ENCODE results near the gene DHRS7. TPM values are rescaled to one million over a fixed set of nuclear protein-coding genes. Genes with fewer than 3 reads are reported as not detected.

The DHRS7 gene
- total and polyA plus RNA-seq, 2 of the 8 experiments (the other 6 are each of a cell fraction or from before 2014, with no cell fraction given) = 10.8 to 27.5 TPM

DNA sequence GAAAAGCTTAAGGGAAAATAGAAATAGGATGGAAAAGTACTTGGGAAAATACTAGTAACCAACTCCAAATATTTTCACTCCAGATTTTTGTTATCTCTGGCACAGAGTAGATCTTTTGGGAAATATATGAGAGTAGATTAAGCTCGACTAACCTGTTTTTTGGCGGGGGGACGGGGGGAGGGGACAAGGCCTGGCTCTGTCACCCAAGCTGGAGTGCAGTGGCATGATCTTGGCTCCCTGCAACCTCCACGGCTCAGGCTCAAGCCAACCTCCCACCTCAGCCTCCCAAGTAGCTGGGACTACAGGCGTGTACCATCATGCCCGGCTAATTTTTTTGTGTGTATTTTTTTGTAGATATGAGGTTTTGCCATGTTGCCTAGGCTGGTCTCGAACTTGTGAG is 4.8 kb downstream of the DHRS7 start:
- FAIRE-seq (no peak), DNase-seq (ENCODE audit: low read depth in 1 of 2, low spot score in 2 of 2) (no peak)
- Histone ChIP-seq H4K20me1 (replicated peaks in 1 of 2; ENCODE audit: control insufficient read depth in 1 of 2, insufficient read depth in 2 of 2, low read length in 2 of 2) (peaks cover 0 to 3% of the 10 kb centered on the region in 2 experiments), H2BK120ac (replicated peaks; ENCODE audit: low read depth, low read length) (no peak overlapping the region), H2BK12ac (ENCODE audit: low read depth, low read length) (no peak overlapping the region), H3K14ac (ENCODE audit: insufficient read length) (no peak overlapping the region), H3K27ac (ENCODE audit: low read depth, low read length) (no peak overlapping the region), H3K36me3 (ENCODE audit: control insufficient read depth in 2 of 4, insufficient read depth in 4 of 4, low read length in 3 of 4) (no peaks in the 10 kb centered on the region), H3K4me1 (replicated peaks in 1 of 4; ENCODE audit: control insufficient read depth in 3 of 4, insufficient read depth in 4 of 4, low read length in 3 of 4) (peaks cover 3 to 13% (median 4%) of the 10 kb centered on the region in 4 experiments; a peak in 3 of 7 replicates), H2BK15ac (ENCODE audit: low read length) (no peak overlapping the region), H3K79me2 (ENCODE audit: control insufficient read depth in 1 of 2, insufficient read depth in 2 of 2, low read length in 2 of 2) (no peaks in the 10 kb centered on the region), H4K91ac (replicated peaks; ENCODE audit: insufficient read length, low read length) (no peak overlapping the region), H3K23ac (ENCODE audit: insufficient read length) (no peak overlapping the region), H3K4ac (replicated peaks; ENCODE audit: insufficient read length, low read depth, low read length) (no peak overlapping the region), H3K27me3 (replicated peaks in 1 of 4; ENCODE audit: control insufficient read depth in 3 of 4, extremely low read depth in 1 of 4, insufficient read depth in 3 of 4, low read length in 3 of 4) (no peaks in the 10 kb centered on the region), H3K23me2 (ENCODE audit: low read depth, low read length) (peaks cover 3% of the 10 kb centered on the region; the same call in 1 of the 2 replicates), H3K9ac (replicated peaks in 1 of 4; ENCODE audit: extremely low read depth in 1 of 4, low read depth in 3 of 4, low read length in 3 of 4) (no peak overlapping the region), H2BK5ac (ENCODE audit: low read depth, low read length) (no peak overlapping the region), H3K79me1 (ENCODE audit: low read depth, low read length) (no peaks in the 10 kb centered on the region), H2BK20ac (ENCODE audit: low read length) (no peak overlapping the region), H3K56ac (replicated peaks; ENCODE audit: insufficient read length, low read depth, low read length) (no peak overlapping the region), H4K5ac (ENCODE audit: insufficient read length, low read depth, low read length) (no peak overlapping the region), H3K9me3 (ENCODE audit: insufficient read depth in 2 of 2, low read depth in 1 of 2, low read length in 1 of 2) (no peaks in the 10 kb centered on the region), H3K4me3 (ENCODE audit: extremely low read depth in 1 of 4, insufficient read depth in 2 of 4, low read depth in 3 of 4, low read length in 4 of 4) (no peak overlapping the region), H3K18ac (ENCODE audit: extremely low read depth, low read length) (no peak overlapping the region), H2AK5ac (ENCODE audit: low read depth, low read length) (no peak overlapping the region), H3K4me2 (ENCODE audit: insufficient read depth in 1 of 2, low read depth in 2 of 2, low read length in 2 of 2) (no peak overlapping the region), H4K8ac (ENCODE audit: extremely low read depth, insufficient read depth, low read length) (no peak overlapping the region), H2AFZ (ENCODE audit: low read length) (no peak overlapping the region)
- POLR2A ChIA-PET (ENCODE audit: partially characterized antibody) = interaction anchor here (0.8 to 1.4 kb wide), 2 partner anchors 9 to 24 kb away, joined by 3 read pairs; no protein-coding TSS in a partner anchor
- CTCF ChIA-PET (ENCODE audit: partially characterized antibody) = interaction anchor here (0.6 to 2.8 kb wide), 4 partner anchors 24 to 1115 kb away, joined by 3 to 12 read pairs (median 8); no protein-coding TSS in a partner anchor
- WGBS, 2 experiments (ENCODE audit: extremely low coverage in 1 of 2, insufficient coverage in 1 of 2, insufficient read length in 1 of 2, insufficient replicate concordance in 2 of 2, low coverage in 1 of 2, low lambda C conversion rate in 2 of 2, missing lambda C conversion rate in 1 of 2) = 91% methylated on average over 7 of the region's 7 CpGs; no CpG with 5 or more reads in 1 of the 2 experiments
- TF ChIP-seq CBX5 (IDR thresholded peaks at IDR 0.05; ENCODE audit: low read depth, low read length) = no peak
- no peak for TF ChIP-seq TAF1 (IDR thresholded peaks at IDR 0.05; ENCODE audit: low read depth, low read length)
- TF ChIP-seq RFX5 (IDR thresholded peaks at IDR 0.05; ENCODE audit: borderline replicate concordance, low read depth, low read length) = no peak
- no peak for TF ChIP-seq CREB1 (IDR thresholded peaks at IDR 0.05)
- no peak for TF ChIP-seq TBP (IDR thresholded peaks at IDR 0.05; ENCODE audit: low read depth, low read length)
- TF ChIP-seq, protein P1, sequence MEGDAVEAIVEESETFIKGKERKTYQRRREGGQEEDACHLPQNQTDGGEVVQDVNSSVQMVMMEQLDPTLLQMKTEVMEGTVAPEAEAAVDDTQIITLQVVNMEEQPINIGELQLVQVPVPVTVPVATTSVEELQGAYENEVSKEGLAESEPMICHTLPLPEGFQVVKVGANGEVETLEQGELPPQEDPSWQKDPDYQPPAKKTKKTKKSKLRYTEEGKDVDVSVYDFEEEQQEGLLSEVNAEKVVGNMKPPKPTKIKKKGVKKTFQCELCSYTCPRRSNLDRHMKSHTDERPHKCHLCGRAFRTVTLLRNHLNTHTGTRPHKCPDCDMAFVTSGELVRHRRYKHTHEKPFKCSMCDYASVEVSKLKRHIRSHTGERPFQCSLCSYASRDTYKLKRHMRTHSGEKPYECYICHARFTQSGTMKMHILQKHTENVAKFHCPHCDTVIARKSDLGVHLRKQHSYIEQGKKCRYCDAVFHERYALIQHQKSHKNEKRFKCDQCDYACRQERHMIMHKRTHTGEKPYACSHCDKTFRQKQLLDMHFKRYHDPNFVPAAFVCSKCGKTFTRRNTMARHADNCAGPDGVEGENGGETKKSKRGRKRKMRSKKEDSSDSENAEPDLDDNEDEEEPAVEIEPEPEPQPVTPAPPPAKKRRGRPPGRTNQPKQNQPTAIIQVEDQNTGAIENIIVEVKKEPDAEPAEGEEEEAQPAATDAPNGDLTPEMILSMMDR (IDR thresholded peaks at IDR 0.05; ENCODE audit: control extremely low read depth in 1 of 3, insufficient read depth in 1 of 3, low read depth in 1 of 3, low read length in 3 of 3) = no peak
- no peak for TF ChIP-seq MAFK (IDR thresholded peaks at IDR 0.05; ENCODE audit: low read depth, low read length)
